IPS DF 19.7 (cell line): ENCODE results near the gene SELP.
A peak's percentile ranks its signal among the peaks of the same experiment; 100 is the strongest.

Source experiments
- DNase-seq: peaks from one replicate; pipeline ENCODE4 v3.0.0-alpha.2; 2013; ENCODE audit warnings: low read depth, low spot score

SELP gene

DNA sequence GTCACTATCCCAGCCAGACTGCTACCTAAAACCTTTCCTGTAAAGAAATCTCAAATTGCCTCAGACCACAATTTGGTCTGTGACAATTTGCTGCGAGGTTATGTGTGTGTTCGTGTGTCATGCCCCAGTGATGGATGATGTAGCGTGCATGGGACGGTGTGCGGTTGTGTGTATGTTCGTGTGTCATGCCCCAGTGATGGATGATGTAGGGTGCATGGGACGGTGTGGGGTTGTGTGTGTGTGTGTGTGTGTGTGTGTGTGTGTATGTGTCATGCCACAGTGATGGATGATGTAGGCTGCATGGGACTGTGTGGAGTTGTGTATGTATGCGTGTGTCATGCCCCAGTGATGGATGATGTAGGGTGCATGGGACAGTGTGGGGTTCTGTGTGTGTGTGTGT lies 9.4 kb downstream of the SELP start:
- no peak for DNase-seq

DNA sequence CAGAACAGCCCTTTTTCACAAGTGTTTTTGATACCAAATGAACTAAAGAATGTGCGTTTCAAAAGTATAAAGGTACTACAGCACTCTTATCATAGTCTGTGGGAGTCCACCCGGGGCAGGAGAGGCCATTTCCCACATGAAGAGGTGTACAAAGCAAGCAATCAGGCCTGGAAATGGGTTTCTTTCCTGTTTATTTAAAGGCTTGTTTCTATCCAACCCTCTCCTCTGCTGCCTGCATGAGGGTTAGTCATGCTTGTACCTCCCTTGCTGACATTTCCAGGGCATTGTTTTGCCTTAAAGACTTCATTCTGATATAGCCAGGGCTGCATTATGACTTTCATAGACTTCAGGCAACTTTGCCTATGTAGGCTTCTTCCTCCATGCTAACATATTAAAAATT lies 11.6 kb downstream of the SELP start:
- DNase-seq, result no peak

DNA sequence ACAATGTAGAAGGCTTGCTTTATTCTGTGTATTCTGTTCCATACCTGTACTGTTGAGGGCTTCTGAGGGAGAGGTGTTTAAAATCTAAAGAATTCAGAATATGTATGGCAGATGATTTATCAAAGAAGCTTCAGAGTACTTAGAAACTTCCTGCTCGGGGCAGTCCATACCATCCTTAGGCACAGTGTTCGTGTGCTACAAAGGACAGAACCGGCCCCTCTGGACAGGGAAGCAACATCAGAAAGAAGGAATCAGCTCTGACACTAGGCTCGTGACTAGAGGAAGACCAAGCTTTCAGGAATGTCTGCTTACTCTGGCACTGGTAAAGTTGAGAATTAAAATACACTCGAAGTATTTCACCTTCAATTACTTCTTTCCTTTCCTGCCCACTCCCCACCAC lies 14.1 kb downstream of the SELP start:
- DNase-seq, result no peak

DNA sequence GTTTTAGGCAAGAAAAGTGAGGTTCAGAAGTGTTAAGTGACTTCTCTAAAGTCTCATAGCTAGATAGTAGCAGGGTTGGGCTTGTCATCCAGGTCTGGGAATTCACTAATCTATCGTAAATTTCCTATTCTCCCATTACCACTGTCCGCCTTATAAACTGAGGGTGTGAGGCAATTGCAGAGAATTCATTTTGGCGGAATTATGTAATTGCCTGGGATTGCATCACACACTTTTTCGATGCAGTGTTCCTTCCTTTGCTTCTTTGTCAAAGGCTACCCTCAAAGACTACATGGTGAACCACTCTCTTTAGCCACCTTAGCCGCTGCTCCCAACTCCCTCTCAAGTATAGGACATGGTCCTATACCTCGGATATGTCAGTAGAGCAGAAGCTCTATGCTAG lies 19.1 kb downstream of the SELP start:
- DNase-seq, result no peak

DNA sequence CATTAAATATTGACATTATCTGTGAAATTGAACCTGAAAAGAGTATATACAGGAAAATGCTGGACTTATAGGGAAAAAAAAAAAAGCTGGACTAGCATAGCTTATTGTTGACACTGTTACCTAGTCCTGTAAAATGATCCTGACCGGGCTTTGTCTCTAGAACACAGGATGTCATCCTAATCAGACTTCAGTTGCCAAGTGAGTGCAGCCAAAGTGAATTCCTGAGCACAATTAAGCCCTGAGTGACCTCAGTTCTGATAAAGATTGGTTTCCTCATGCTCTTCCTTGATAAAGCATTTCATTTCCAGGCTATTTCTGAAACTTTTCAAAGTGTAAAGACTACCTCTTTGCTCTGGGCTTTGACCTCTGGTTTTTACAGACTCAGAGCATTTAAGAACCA lies 19.8 kb downstream of the SELP start:
- DNase-seq, result no peak

DNA sequence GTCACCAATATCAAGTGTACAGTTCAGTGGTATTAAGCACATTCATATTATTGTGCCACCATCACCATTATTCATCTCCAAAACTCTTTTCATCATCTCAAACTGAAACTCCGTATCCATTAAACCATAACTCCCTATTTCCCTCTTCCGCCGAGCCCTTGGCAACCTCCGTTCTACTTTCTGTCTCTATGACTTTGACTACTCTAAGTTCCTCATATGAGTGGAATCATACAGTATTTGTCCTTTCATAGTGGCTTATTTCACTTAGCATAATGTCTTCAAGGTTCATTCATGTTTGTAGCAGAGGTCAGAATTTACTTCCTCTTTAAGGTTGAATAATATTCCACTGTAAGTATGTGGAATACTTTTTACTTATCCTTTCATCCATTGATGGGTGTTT lies 21.7 kb downstream of the SELP start:
- no peak for DNase-seq

DNA sequence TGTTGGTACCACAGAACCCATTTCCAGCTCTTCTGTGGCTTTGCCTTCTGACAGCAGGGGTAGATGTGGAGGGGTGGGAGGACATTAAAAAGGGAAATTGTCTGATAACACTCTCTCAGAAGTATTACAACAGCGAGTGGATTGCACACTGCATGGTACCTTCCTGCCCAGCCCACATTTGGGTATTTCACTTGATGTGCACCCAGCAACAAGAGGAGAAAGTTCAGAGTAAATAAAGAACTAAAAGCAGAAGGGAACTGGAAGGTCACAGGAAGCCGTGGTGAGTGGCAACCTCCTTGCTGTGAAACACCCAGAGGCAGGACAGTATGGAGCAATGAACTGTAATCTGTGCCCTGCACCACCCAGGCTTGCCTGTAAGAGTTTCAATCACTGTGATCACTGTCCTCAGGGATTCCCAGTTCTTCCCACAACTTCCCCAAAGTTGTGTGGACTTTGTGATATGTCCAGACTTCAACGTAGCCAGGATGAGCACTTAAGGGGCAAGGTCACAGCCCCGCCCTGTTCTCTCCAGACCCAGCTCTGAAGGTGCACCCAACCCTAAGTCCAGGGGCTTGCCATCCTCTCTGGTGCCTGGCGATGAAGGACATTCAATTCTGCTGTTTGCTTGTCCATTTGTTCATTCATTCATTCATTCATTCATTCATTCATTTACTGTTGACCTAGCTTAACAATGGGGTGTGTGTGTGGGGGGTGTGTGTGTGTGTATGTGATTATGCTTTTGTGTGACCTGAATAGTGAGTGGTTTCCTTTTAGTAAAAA lies 25.0 kb downstream of the SELP start:
- DNase-seq, result no peak

DNA sequence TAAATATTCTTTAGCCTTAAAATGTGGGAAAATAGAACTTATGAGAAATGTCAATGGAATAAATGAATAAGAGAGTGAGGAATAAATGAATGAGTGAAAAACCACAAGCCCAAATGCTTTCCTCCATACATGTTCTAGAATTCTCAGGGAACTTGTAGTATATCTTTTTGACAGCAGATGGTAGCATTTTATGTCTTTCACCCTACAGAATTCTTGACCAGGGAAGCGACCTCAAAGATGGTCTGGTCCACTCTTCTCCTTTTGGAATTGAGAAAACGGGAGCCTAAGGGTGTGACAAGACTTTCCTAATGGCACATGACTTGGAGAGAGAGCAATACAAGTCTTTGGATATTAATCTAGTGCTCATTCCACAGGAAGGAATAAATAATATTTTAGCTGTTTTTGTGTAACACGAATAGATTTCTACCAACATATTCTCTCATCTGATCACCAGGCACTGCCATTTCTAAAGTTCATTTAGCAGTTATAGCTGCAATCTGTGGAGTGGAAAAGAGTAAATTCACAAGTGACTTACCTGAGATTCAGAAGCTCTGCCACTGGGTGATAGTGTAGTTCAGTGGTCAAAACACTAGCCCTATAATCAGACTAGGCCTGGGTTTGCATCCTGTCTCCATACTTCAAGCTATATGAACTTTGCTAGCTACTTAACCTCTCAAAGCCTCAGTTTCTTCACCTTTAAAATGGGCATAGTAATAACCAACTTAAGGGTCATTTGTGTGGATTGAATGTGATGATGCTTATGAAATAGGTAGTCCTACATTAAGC lies 28.6 kb downstream of the SELP start:
- no peak for DNase-seq

DNA sequence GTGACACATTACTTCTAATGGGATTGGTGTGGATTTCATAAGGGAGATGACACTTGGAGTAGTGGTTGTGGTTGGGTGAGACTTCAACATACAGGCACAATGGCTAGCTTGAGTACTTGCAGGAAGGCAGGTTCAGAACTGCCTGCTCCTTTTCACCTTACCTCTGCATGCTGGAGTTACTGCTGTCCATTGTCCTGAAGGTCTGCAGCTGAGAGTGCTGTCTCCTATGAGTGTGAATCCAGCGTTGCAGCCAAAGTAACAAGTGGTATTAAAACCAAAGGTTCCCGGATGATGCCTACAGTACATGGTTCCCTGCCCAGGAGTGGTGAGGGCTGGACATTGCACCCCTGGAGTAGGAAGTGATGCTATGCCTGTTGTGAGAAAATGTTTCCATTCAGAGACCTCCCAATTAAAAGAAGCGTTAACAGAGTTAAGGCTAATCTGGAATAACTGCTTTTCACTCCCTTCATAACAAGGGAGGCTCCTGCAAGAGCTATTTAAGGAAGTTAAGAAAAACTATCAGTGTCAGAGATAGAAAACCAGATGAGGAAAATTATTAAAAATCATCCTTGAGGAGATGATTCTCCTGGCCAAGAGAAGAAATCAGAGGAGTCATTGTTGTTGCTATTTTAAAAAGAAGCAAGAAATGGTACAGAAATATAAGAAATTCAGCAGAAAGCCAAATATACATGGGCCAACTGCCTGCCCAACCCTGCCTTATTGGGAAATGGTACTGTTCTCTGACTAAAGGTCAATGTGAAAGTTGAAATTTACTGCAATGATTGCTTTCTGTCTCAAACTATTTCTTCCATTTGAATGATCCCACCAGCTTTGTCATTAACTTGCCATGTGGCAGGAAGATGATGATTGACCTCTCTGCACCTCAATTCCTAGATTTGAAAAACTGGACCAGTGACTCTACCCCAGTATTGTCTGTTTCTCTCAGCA lies 33.9 kb downstream of the SELP start:
- peak; percentile 48 for DNase-seq

DNA sequence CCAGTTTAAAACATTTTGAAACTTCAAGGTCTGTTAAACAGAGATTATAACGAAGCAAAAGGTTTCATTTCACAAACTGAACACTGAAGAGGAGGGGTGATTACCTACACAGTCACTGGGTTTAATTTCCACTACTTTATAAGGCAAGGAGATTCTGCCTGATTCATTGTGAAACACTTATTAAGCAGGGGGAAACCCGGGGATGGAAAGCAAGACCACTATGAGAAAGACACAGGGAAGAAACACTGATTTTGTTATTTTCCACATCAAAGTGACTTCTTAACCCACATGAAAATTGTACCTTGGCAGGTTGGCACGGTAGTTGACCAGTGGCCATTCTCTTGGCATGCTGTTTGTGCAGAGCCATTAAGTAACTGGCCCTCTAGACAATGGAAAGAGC lies 35.5 kb downstream of the SELP start:
- no peak for DNase-seq

DNA sequence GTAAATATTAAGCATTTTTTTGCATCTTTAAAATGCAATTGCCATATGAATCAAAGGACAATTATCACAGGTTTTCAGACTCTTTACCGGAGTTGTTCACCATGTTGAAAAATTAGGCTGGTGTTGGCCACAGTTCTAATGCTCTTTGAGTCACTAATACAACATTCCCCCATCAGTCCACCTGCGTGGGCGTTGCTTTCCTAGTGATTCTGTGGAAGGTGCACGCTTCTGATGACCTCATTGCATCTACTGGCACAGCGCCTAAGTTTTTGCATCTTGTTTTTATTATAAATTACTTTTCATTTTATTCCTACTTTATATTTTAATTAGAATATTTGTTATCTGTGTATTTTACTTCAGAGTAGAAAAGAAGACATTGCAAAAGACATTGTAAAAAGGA lies 39.0 kb downstream of the SELP start:
- no peak for DNase-seq

DNA sequence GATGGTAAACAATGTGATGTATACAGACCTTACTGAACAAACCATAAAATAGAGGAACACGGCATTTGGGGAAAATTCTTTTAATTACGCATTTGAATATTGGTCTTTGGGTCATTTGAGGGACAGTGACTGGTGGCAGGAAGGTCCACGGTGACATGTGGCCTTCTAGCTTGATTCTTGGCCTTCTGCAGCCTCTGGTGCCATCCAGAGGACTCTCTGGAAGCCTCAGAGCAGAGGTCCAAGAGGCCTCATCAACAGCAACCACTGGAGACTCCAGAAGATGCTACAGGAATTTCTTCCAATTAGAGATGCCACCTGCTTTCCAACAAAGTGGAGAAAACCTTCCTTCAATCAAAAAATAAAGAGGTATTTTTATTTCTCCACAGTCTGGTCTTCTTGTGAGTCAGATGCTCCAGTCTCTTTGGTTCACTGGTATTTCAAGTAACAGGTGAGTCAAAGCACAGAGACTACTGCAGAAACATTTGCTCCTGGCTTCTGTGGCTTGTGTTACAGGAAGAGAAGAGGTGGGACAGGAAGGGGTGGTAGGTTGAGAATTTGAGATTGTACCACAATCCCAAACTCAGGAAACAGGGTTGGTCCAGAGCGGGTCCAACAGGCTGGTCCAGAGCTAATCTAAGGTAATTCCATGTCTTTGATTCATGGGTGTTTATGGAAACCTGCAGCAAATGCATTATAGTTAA lies 41.0 kb downstream of the SELP start:
- DNase-seq, result no peak

DNA sequence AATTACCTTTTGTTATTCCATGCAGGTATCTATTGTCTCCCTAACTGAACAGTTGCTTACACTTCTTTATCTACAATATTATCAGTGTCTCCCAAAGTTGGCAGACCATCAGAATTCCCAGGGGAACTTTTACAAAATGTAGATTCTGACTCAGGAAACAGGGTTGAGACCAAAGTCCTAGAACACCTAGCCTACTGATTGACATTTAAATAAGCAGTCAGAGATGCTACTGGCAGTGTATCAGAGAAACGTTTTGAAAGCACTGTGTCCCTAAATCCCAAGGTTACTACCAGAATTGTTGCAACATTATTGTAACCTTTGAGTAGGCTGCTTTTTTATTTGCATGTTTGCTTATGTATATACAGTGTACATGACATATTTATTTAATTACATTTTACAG lies 41.8 kb downstream of the SELP start:
- no peak for DNase-seq

DNA sequence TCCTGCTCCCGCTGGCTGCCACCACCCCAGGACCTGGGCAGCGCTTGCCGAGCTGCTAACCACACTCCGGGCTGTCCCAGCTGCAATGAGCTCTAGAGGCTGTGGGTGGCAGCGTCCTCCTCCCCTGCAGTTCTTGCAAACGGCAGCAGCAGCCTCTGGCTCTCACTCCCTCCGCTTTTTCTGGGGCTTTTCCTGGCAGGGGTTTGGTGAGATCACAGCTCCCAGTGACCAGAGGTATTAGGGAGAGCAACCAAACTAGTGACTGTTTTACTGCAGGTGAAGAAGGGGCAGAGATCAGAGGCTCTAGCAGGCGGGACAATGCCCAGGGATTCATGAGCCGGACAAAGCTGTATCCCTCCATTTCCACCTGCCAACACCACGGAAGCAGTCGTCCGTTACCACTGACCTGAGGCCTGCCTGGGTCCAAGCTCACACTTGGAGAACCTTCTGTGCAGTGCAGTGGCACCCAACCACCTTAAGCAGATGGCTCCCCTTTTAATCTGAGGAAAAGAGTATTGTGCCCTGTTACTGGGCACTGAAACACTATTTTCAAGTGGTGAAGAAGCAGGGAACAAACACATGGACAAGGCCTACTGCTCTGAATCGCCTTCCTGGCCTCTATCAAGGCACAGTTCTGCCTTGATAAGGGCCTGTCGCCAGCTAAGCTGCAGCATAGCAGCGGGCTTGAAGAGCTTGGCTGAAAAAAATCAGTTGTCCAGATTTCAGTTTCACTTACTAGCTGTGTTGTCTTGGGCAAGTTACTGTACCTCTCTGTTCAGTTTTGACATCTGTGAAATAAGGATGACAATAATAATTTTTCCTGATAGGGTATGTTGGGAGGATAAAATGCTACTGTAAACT lies 43.3 kb downstream of the SELP start, which contains the start of gene F5:
F5 (minus strand) TSS at position 87 of the 861 bp plus-strand sequence. CDS start 95 bp downstream, outside the sequence.
- peak; percentile 56 for DNase-seq

DNA sequence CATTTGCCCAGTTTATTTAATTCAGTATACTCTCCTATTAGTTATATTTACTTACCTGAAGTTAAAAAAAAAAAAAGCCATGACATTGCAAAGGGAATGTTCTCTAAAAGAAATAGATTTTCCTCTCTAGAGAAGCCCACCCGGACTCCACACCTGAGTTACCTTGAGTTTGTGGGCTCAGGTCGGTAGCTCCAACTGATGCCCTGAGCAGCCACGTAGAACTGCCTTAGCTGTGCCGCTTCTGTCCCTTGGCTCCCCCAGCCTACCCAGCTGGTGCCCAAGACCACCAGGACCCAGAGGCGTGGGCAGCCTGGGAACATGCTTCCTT lies 43.9 kb downstream of the SELP start:
- DNase-seq, result no peak

DNA sequence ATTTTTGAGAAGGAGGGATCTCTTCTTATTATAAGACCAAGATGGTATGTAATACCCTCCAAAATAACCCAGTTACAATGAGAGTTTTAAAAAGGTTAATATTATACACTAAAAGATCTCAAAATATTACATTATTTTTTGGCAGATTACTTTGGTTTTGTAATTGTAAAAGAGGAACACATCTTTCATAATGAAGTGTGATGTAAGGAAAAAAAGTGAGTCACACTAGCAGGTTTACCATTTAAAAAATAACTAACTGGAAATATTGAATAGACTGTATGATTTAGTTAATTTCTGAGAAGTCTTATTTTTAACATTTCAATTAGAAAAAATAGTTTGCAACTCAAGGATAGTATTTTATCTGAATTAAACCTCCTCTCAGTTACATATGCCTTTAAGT lies 44.7 kb downstream of the SELP start:
- DNase-seq, result no peak

DNA sequence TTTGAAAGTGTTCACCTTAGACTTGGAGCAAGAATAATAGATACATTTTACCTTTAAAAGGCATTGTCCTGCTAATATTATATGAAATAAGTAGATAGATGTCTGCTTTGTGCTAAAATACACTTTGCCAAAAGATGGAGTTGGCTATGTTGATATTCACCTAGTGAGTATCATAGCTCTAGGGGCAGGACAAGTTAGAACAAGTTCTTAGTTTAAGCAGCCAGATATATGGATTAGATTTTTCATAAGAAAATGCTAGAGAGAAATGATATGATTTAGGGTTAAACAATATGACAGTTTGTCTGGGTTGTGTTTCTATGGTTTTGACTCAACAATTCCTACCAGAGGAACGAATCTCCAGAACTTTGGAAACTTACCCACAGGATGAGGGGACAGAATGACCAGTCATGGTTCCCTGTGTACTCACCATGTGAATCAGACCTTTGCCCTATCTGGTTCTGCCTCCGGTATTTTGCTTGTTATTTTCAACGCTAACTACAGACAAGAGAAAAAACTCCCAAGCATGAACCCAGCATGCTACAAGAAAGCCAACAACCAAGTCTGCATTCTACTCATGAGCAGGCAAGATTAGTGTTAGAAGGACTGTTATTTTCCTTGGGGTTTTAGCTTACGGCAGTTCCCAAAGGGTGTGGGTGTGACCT lies 45.3 kb downstream of the SELP start:
- DNase-seq, result no peak

DNA sequence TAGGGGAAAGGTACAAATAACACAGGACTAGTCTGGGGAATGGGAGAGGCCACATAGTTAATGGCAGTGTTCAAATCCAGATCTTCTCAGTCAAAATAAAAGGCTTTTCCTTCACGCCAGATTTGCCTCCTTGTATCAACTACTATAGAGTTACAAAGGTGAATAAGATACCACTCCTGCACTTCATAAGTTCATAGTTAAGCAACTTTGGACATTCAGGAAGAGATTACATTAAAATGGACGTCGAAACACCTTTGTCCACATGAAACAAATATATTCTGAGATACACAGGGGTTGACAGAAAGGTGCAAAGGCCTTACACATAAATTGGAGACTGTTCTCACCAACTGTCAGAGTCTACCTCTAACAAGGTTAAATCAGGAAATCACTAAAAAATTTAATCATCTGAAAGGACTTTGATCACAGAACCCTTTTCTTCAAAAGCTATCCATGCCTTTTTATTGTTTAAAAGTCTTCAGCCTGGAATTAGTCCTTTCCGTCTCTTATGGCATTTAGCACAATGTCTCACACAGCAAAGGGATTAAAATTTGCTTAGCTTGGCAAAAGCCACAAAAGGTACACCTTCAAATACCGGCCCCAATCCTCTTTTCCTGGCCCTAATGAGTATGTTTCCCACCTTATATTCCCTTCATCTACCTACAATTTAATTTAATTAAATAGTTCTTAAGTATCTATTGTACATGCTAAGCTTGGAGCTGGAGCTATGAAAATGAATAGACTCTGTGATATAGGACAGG lies 51.8 kb downstream of the SELP start:
- DNase-seq, result no peak

DNA sequence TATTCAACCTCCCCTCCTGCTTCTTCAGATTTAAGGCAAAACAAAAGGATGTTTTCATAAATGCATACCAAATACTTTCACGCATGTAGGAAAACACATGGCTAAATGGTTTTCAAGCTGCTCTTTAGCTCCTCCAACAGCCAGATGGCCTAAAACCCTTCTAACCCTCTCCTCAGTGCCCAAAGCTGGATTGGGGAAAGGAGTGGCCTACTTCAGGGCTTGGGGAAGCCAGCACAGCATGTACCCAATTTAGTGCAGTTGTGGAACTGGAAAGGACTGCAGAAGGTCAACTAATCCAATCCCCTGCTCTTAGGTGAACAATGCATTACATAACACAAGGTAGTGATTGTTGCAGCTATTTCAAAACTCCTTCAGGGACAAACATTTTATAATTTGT lies 53.0 kb downstream of the SELP start:
- DNase-seq, result no peak
